Occipital lobe (tissue), 2 donors: ENCODE results near the gene VSX2. TPM values are rescaled to one million over a fixed set of nuclear protein-coding genes. Genes with fewer than 3 reads are reported as not detected.

Experiments
- DNase-seq: peaks from one replicate; lab custom pipeline; 2025; lab: John Stamatoyannopoulos, UW
- total RNA-seq: library from RNA; depleted of rRNA; stranded (reverse); fragments of >200 nt; gene quantifications from one replicate; pipeline ENCODE4 v1.2.3, GENCODE V29; 2014

The VSX2 gene
- total RNA-seq, result not detected

GRCh38 chr14:74238974-74239847, at the start of gene VSX2:
TSS of gene VSX2 (plus strand) at chr14:74239449. CDS start at chr14:74239562, 113 bp downstream.
- DNase-seq, result no peak

GRCh38 chr14:74190927-74191575, 48.2 kb upstream of the VSX2 start:
- DNase-seq, result no peak

GRCh38 chr14:74194506-74195274, 44.6 kb upstream of the VSX2 start:
- DNase-seq, result no peak

GRCh38 chr14:74195623-74196022, 43.6 kb upstream of the VSX2 start:
- no peak for DNase-seq

- DNase-seq, result no peak
These were observed 40.6 kb upstream of the VSX2 start for GRCh38 chr14:74198441-74199234.

GRCh38 chr14:74202113-74202512, 37.1 kb upstream of the VSX2 start:
- DNase-seq, result no peak

GRCh38 chr14:74203639-74204038, 35.6 kb upstream of the VSX2 start:
- no peak for DNase-seq

- DNase-seq, result no peak
These were observed 34.8 kb upstream of the VSX2 start for GRCh38 chr14:74204491-74204890.

GRCh38 chr14:74205882-74206281, 33.4 kb upstream of the VSX2 start:
- DNase-seq, result no peak

GRCh38 chr14:74207943-74208342, 31.3 kb upstream of the VSX2 start:
- DNase-seq, result no peak

GRCh38 chr14:74208642-74209041, 30.6 kb upstream of the VSX2 start:
- DNase-seq, result no peak

- no peak for DNase-seq
These were observed 27.2 kb upstream of the VSX2 start for GRCh38 chr14:74211945-74212580.

GRCh38 chr14:74213907-74214803, 25.1 kb upstream of the VSX2 start:
- no peak for DNase-seq

GRCh38 chr14:74216671-74217070, 22.6 kb upstream of the VSX2 start:
- no peak for DNase-seq

- peak; percentile 35 for DNase-seq
These were observed 21.4 kb upstream of the VSX2 start for GRCh38 chr14:74217672-74218448.

GRCh38 chr14:74218462-74218861, 20.8 kb upstream of the VSX2 start:
- no peak for DNase-seq

- DNase-seq, result no peak
These were observed 19.7 kb upstream of the VSX2 start for GRCh38 chr14:74219277-74220205.

- no peak for DNase-seq
These were observed 18.3 kb upstream of the VSX2 start for GRCh38 chr14:74220991-74221390.
